Measurements from ENCODE around the gene TUBG2.

Gene TUBG2

GRCh38 chr17:42672038-42672437 lies 13.0 kb downstream of the TUBG2 start:
- Histone ChIP-seq H3K4me1 (no peaks in the 10 kb centered on the region), H3K27me3 (ENCODE audit: control insufficient read depth, insufficient read depth, low read length) (no peaks in the 10 kb centered on the region)

GRCh38 chr17:42673266-42673884 lies 14.3 kb downstream of the TUBG2 start:
- Histone ChIP-seq H2AFZ (no peak overlapping the region), H3K4me1 (peaks cover 6% of the 10 kb centered on the region), H3K9me3 (ENCODE audit: control insufficient read depth, low read length) (no peaks in the 10 kb centered on the region), H3K27me3 (ENCODE audit: control insufficient read depth, insufficient read depth, low read length) (no peaks in the 10 kb centered on the region), H3K79me2 (peaks cover 9% of the 10 kb centered on the region), H3K4me3 (ENCODE audit: low read depth, low read length) (no peak overlapping the region), H3K27ac (no peak overlapping the region), H3K4me2 (ENCODE audit: low read length) (no peak overlapping the region), H3K36me3 (ENCODE audit: control insufficient read depth, insufficient read depth, low read length) (no peaks in the 10 kb centered on the region), H3K9ac (no peak overlapping the region)
- TF ChIP-seq CTCF (IDR thresholded peaks at IDR 0.05), result no peak

More at GRCh38 chr17:42672038-42672437, 13.0 kb downstream of the TUBG2 start:
- Histone ChIP-seq H3K4me3 (ENCODE audit: low read depth, low read length) (no peak overlapping the region), H2AFZ (no peak overlapping the region), H3K36me3 (ENCODE audit: control insufficient read depth, insufficient read depth, low read length) (no peaks in the 10 kb centered on the region), H3K27ac (no peak overlapping the region), H3K9ac (no peak overlapping the region), H3K4me2 (ENCODE audit: low read length) (no peak overlapping the region), H3K9me3 (ENCODE audit: control insufficient read depth, low read length) (no peaks in the 10 kb centered on the region), H3K79me2 (peaks cover 9% of the 10 kb centered on the region)
- no peak for TF ChIP-seq CTCF (IDR thresholded peaks at IDR 0.05)

GRCh38 chr17:42673885-42674754 lies 15.0 kb downstream of the TUBG2 start:
- Histone ChIP-seq H3K9ac (no peak overlapping the region), H3K27me3 (ENCODE audit: control insufficient read depth, insufficient read depth, low read length) (no peaks in the 10 kb centered on the region), H3K9me3 (ENCODE audit: control insufficient read depth, low read length) (no peaks in the 10 kb centered on the region), H3K4me1 (peaks cover 8% of the 10 kb centered on the region), H3K27ac (peak overlapping the region; percentile 47), H3K79me2 (peaks cover 9% of the 10 kb centered on the region), H3K36me3 (ENCODE audit: control insufficient read depth, insufficient read depth, low read length) (no peaks in the 10 kb centered on the region), H2AFZ (no peak overlapping the region), H3K4me3 (ENCODE audit: low read depth, low read length) (peak overlapping the region; percentile 96), H3K4me2 (ENCODE audit: low read length) (peak overlapping the region; percentile 53)
- peak; percentile 23 for TF ChIP-seq CTCF (IDR thresholded peaks at IDR 0.05)

- Histone ChIP-seq H3K9ac (no peak overlapping the region), H3K4me3 (ENCODE audit: low read depth, low read length) (peak overlapping the region; percentile 96), H3K9me3 (ENCODE audit: control insufficient read depth, low read length) (no peaks in the 10 kb centered on the region), H3K4me1 (peaks cover 12% of the 10 kb centered on the region), H3K27me3 (ENCODE audit: control insufficient read depth, insufficient read depth, low read length) (no peaks in the 10 kb centered on the region), H3K79me2 (peaks cover 9% of the 10 kb centered on the region), H3K4me2 (ENCODE audit: low read length) (peak overlapping the region; percentile 97), H3K27ac (peak overlapping the region; percentile 47), H3K36me3 (ENCODE audit: control insufficient read depth, insufficient read depth, low read length) (no peaks in the 10 kb centered on the region), H2AFZ (no peak overlapping the region)
- no peak for TF ChIP-seq CTCF (IDR thresholded peaks at IDR 0.05)
Observed at GRCh38 chr17:42674755-42675347, 15.8 kb downstream of the TUBG2 start.

All from parathyroid adenoma (tissue), 2 donors.